ENCODE results near the gene GRAMD1A.
"Not testable (repeated sequence)": the region's sequence is repeated elsewhere in the genome, so short reads cannot be mapped to it uniquely, and the experiment has no call there.

GRAMD1A gene

GRCh38 chr19:35015270-35015953, 15.3 kb downstream of the GRAMD1A start:
- H3K36me3 ChIP-seq (ENCODE audit: insufficient read depth, low read length), result peaks cover 46% of the 10 kb centered on the region
- no peaks in the 10 kb centered on the region for H3K4me1 ChIP-seq (ENCODE audit: insufficient read depth, low read length)
- no peak overlapping the region for H3K9ac ChIP-seq (ENCODE audit: low read depth, low read length)
- no peaks in the 10 kb centered on the region for H3K9me3 ChIP-seq (ENCODE audit: control insufficient read depth, insufficient read depth, low read length)

- Histone ChIP-seq H3K9me3 (ENCODE audit: control insufficient read depth, insufficient read depth, low read length) (no peaks in the 10 kb centered on the region), H3K4me1 (ENCODE audit: insufficient read depth, low read length) (no peaks in the 10 kb centered on the region), H3K9ac (ENCODE audit: low read depth, low read length) (no peak overlapping the region), H3K36me3 (ENCODE audit: insufficient read depth, low read length) (peaks cover 43% of the 10 kb centered on the region)
These were observed 15.8 kb downstream of the GRAMD1A start for GRCh38 chr19:35015954-35016351.

- peaks cover 43% of the 10 kb centered on the region for H3K36me3 ChIP-seq (ENCODE audit: insufficient read depth, low read length)
- no peak overlapping the region for H3K9ac ChIP-seq (ENCODE audit: low read depth, low read length)
- H3K4me1 ChIP-seq (ENCODE audit: insufficient read depth, low read length), result no peaks in the 10 kb centered on the region
These were observed 17.4 kb downstream of the GRAMD1A start for GRCh38 chr19:35017507-35017906.

GRCh38 chr19:35018379-35018778, 18.3 kb downstream of the GRAMD1A start:
- Histone ChIP-seq H3K36me3 (ENCODE audit: insufficient read depth, low read length) (peaks cover 43% of the 10 kb centered on the region), H3K9ac (ENCODE audit: low read depth, low read length) (no peak overlapping the region), H3K4me1 (ENCODE audit: insufficient read depth, low read length) (no peaks in the 10 kb centered on the region)

More at GRCh38 chr19:35017507-35017906, 17.4 kb downstream of the GRAMD1A start:
- H3K9me3 ChIP-seq (ENCODE audit: control insufficient read depth, insufficient read depth, low read length), result no peaks in the 10 kb centered on the region

GRCh38 chr19:35019144-35019543, 19.0 kb downstream of the GRAMD1A start:
- no peaks in the 10 kb centered on the region for H3K9me3 ChIP-seq (ENCODE audit: control insufficient read depth, insufficient read depth, low read length)
- peaks cover 40% of the 10 kb centered on the region for H3K36me3 ChIP-seq (ENCODE audit: insufficient read depth, low read length)
- no peaks in the 10 kb centered on the region for H3K4me1 ChIP-seq (ENCODE audit: insufficient read depth, low read length)
- H3K9ac ChIP-seq (ENCODE audit: low read depth, low read length), result no peak overlapping the region

More at GRCh38 chr19:35018379-35018778, 18.3 kb downstream of the GRAMD1A start:
- no peaks in the 10 kb centered on the region for H3K9me3 ChIP-seq (ENCODE audit: control insufficient read depth, insufficient read depth, low read length)

- Histone ChIP-seq H3K9ac (ENCODE audit: low read depth, low read length) (no peak overlapping the region), H3K36me3 (ENCODE audit: insufficient read depth, low read length) (peaks cover 25% of the 10 kb centered on the region), H3K9me3 (ENCODE audit: control insufficient read depth, insufficient read depth, low read length) (no peaks in the 10 kb centered on the region), H3K4me1 (ENCODE audit: insufficient read depth, low read length) (no peaks in the 10 kb centered on the region)
These were observed 20.9 kb downstream of the GRAMD1A start for GRCh38 chr19:35021016-35021415.

- no peaks in the 10 kb centered on the region for H3K4me1 ChIP-seq (ENCODE audit: insufficient read depth, low read length)
- H3K9ac ChIP-seq (ENCODE audit: low read depth, low read length), result no peak overlapping the region
- H3K36me3 ChIP-seq (ENCODE audit: insufficient read depth, low read length), result peaks cover 22% of the 10 kb centered on the region
- H3K9me3 ChIP-seq (ENCODE audit: control insufficient read depth, insufficient read depth, low read length), result no peaks in the 10 kb centered on the region
These were observed 21.5 kb downstream of the GRAMD1A start for GRCh38 chr19:35021596-35021995.

GRCh38 chr19:35022460-35022859, 22.3 kb downstream of the GRAMD1A start:
- Histone ChIP-seq H3K36me3 (ENCODE audit: insufficient read depth, low read length) (peaks cover 22% of the 10 kb centered on the region), H3K4me1 (ENCODE audit: insufficient read depth, low read length) (no peaks in the 10 kb centered on the region), H3K9ac (ENCODE audit: low read depth, low read length) (no peak overlapping the region), H3K9me3 (ENCODE audit: control insufficient read depth, insufficient read depth, low read length) (no peaks in the 10 kb centered on the region)

- no peak overlapping the region for H3K9ac ChIP-seq (ENCODE audit: low read depth, low read length)
- H3K36me3 ChIP-seq (ENCODE audit: insufficient read depth, low read length), result peaks cover 22% of the 10 kb centered on the region
- no peaks in the 10 kb centered on the region for H3K4me1 ChIP-seq (ENCODE audit: insufficient read depth, low read length)
- no peaks in the 10 kb centered on the region for H3K9me3 ChIP-seq (ENCODE audit: control insufficient read depth, insufficient read depth, low read length)
These were observed 23.3 kb downstream of the GRAMD1A start for GRCh38 chr19:35023428-35023827.

GRCh38 chr19:35024095-35024494, 24.0 kb downstream of the GRAMD1A start:
- Histone ChIP-seq H3K9me3 (ENCODE audit: control insufficient read depth, insufficient read depth, low read length) (no peaks in the 10 kb centered on the region), H3K4me1 (ENCODE audit: insufficient read depth, low read length) (no peaks in the 10 kb centered on the region), H3K9ac (ENCODE audit: low read depth, low read length) (no peak overlapping the region), H3K36me3 (ENCODE audit: insufficient read depth, low read length) (peaks cover 22% of the 10 kb centered on the region)

- Histone ChIP-seq H3K9me3 (ENCODE audit: control insufficient read depth, insufficient read depth, low read length) (no peaks in the 10 kb centered on the region), H3K9ac (ENCODE audit: low read depth, low read length) (no peak overlapping the region), H3K4me1 (ENCODE audit: insufficient read depth, low read length) (no peaks in the 10 kb centered on the region), H3K36me3 (ENCODE audit: insufficient read depth, low read length) (peaks cover 19% of the 10 kb centered on the region)
These were observed 25.8 kb downstream of the GRAMD1A start for GRCh38 chr19:35025969-35026368.

GRCh38 chr19:35026418-35026817, 26.3 kb downstream of the GRAMD1A start:
- no peak overlapping the region for H3K9ac ChIP-seq (ENCODE audit: low read depth, low read length)
- H3K9me3 ChIP-seq (ENCODE audit: control insufficient read depth, insufficient read depth, low read length), result no peaks in the 10 kb centered on the region
- H3K36me3 ChIP-seq (ENCODE audit: insufficient read depth, low read length), result peaks cover 19% of the 10 kb centered on the region
- 0 out of 2 replicates have a peak, but pooled peaks cover under 1% of the 10 kb centered on the region for H3K4me1 ChIP-seq (ENCODE audit: insufficient read depth, low read length)

- Histone ChIP-seq H3K4me1 (ENCODE audit: insufficient read depth, low read length) (peaks cover 7% of the 10 kb centered on the region; the same call in 1 of the 2 replicates), H3K9me3 (ENCODE audit: control insufficient read depth, insufficient read depth, low read length) (no peaks in the 10 kb centered on the region), H3K36me3 (ENCODE audit: insufficient read depth, low read length) (peaks cover 19% of the 10 kb centered on the region), H3K9ac (ENCODE audit: low read depth, low read length) (no peak overlapping the region)
These were observed 26.9 kb downstream of the GRAMD1A start for GRCh38 chr19:35027009-35027408.

GRCh38 chr19:35027851-35028599, 27.9 kb downstream of the GRAMD1A start:
- Histone ChIP-seq H3K9me3 (ENCODE audit: control insufficient read depth, insufficient read depth, low read length) (no peaks in the 10 kb centered on the region), H3K4me1 (ENCODE audit: insufficient read depth, low read length) (peaks cover 10% of the 10 kb centered on the region; the same call in 1 of the 2 replicates), H3K36me3 (ENCODE audit: insufficient read depth, low read length) (peaks cover 19% of the 10 kb centered on the region), H3K9ac (ENCODE audit: low read depth, low read length) (no peak overlapping the region)

- H3K9ac ChIP-seq (ENCODE audit: low read depth, low read length); H3K9me3 ChIP-seq (ENCODE audit: control insufficient read depth, insufficient read depth, low read length); H3K4me1 ChIP-seq (ENCODE audit: insufficient read depth, low read length): not testable (repeated sequence)
- peaks cover 19% of the 10 kb centered on the region for H3K36me3 ChIP-seq (ENCODE audit: insufficient read depth, low read length)
These were observed 28.4 kb downstream of the GRAMD1A start for GRCh38 chr19:35028600-35028885.

All from ES-I3 (cell line).